GM23338 (cell line): ENCODE results near the gene NXPH3. TPM values are rescaled to one million over a fixed set of nuclear protein-coding genes. Genes with fewer than 3 reads are reported as not detected.

Experiments
- ATAC-seq: fragments of 200-7000 bp; cut with Tn5 transposase; 3 replicates; pipeline ENCODE4 v1.9.1; 2020
- DNase-seq: peaks from one replicate; pipeline ENCODE4 v3.0.0-alpha.2; 2015; ENCODE audit warnings: low spot score
- H2AFZ ChIP-seq: fragments of 200-600 bp; sonication (generic); 2 replicates; pipeline ENCODE4 v1.8.0; 2016; ENCODE audit warnings: antibody characterized with exemption, mild to moderate bottlenecking, moderate library complexity
- H3F3A ChIP-seq: fragments of 200-600 bp; sonication (generic); replicated peaks from 2 replicates; pipeline ENCODE4 v1.8.0; 2017; ENCODE audit warnings: antibody characterized with exemption, mixed run types, low read depth
- H3K27ac ChIP-seq: fragments of 200-600 bp; sonication (generic); 2 replicates; pipeline ENCODE4 v1.6.1; 2016; ENCODE audit warnings: low read depth
- H3K27me3 ChIP-seq: fragments of 200-600 bp; sonication (generic); 2 replicates; pipeline ENCODE4 v1.8.0; 2016; ENCODE audit warnings: mild to moderate bottlenecking, mixed run types, moderate library complexity; ENCODE audit not compliant: insufficient read depth
- H3K36me3 ChIP-seq: fragments of 200-600 bp; sonication (generic); 2 replicates; pipeline ENCODE4 v1.8.0; 2016; ENCODE audit warnings: mild to moderate bottlenecking; ENCODE audit not compliant: insufficient read depth
- H3K4me1 ChIP-seq: fragments of 200-600 bp; sonication (generic); 2 replicates; pipeline ENCODE4 v1.8.0; 2016; ENCODE audit warnings: mild to moderate bottlenecking, moderate library complexity; ENCODE audit not compliant: insufficient read depth
- H3K4me2 ChIP-seq: fragments of 200-600 bp; sonication (generic); 2 replicates; pipeline ENCODE4 v1.7.1; 2017; ENCODE audit warnings: mixed run types
- H3K4me3 ChIP-seq: fragments of 200-600 bp; sonication (generic); 2 replicates; pipeline ENCODE4 v1.6.1; 2016; ENCODE audit warnings: mixed run types
- H3K79me2 ChIP-seq: fragments of 200-600 bp; sonication (generic); replicated peaks from 2 replicates; pipeline ENCODE4 v1.8.0; 2017; ENCODE audit warnings: mild to moderate bottlenecking; ENCODE audit not compliant: insufficient read depth
- H3K9me2 ChIP-seq: fragments of 200-600 bp; sonication (generic); 2 replicates; pipeline ENCODE4 v1.8.0; 2017; ENCODE audit not compliant: insufficient read depth
- H4K20me1 ChIP-seq: fragments of 200-600 bp; sonication (generic); replicated peaks from 2 replicates; pipeline ENCODE4 v1.8.0; 2017; ENCODE audit warnings: mild to moderate bottlenecking; ENCODE audit not compliant: insufficient read depth
- H3K27ac Mint-ChIP-seq: 2 replicates; pipeline ENCODE4 v1.8.0; 2020; ENCODE audit warnings: inconsistent platforms, mild to moderate bottlenecking, moderate library complexity, mixed read lengths
- H3K27me3 Mint-ChIP-seq: 3 replicates; pipeline ENCODE4 v1.8.0; 2022; ENCODE audit warnings: low read depth, mild to moderate bottlenecking, moderate library complexity, mixed read lengths, inconsistent platforms; ENCODE audit not compliant: insufficient read depth, poor library complexity
- H3K36me3 Mint-ChIP-seq: 3 replicates; pipeline ENCODE4 v1.8.0; 2021; ENCODE audit warnings: low read depth, mild to moderate bottlenecking, inconsistent platforms, moderate library complexity, mixed read lengths
- H3K4me1 Mint-ChIP-seq: 3 replicates; pipeline ENCODE4 v1.8.0; 2020; ENCODE audit warnings: mild to moderate bottlenecking, inconsistent platforms, mixed read lengths
- H3K4me3 Mint-ChIP-seq: 3 replicates; pipeline ENCODE4 v1.8.0; 2021; ENCODE audit warnings: moderate library complexity, mild to moderate bottlenecking, inconsistent platforms, mixed read lengths
- H3K9me3 Mint-ChIP-seq: 3 replicates; pipeline ENCODE4 v1.8.0; 2020; ENCODE audit warnings: moderate library complexity, mild to moderate bottlenecking, inconsistent platforms, mixed read lengths
- CREB1 ChIP-seq: fragments of 250-450 bp; sonication (Bioruptor Pico); IDR thresholded peaks from 2 replicates; pipeline ENCODE4 v1.5.0; 2020; ENCODE audit warnings: low read depth, mild to moderate bottlenecking, moderate library complexity
- EZH2 ChIP-seq: fragments of 200-600 bp; sonication (generic); IDR thresholded peaks from one replicate; pipeline ENCODE4 v1.8.0; 2017; ENCODE audit warnings: antibody characterized with exemption, mild to moderate bottlenecking, low read depth; ENCODE audit not compliant: unreplicated experiment
- EZH2phosphoT487 ChIP-seq: fragments of 200-600 bp; sonication (generic); IDR thresholded peaks from one replicate; pipeline ENCODE4 v1.8.1; 2018; ENCODE audit warnings: antibody characterized with exemption; ENCODE audit not compliant: unreplicated experiment
- JUNB ChIP-seq: IDR thresholded peaks from one replicate; pipeline ENCODE4 v1.6.1; 2016; ENCODE audit warnings: antibody characterized with exemption; ENCODE audit not compliant: unreplicated experiment
- NANOG ChIP-seq: IDR thresholded peaks from 2 replicates; pipeline ENCODE4 v1.6.1; 2016; ENCODE audit warnings: antibody characterized with exemption, borderline replicate concordance
- STAT1 ChIP-seq: IDR thresholded peaks from one replicate; pipeline ENCODE4 v1.6.1; 2016; ENCODE audit warnings: antibody characterized with exemption; ENCODE audit not compliant: unreplicated experiment
- ZNF114 ChIP-seq: fragments of 250-450 bp; sonication (Bioruptor Pico); IDR thresholded peaks from 2 replicates; pipeline ENCODE4 v1.5.0; 2020; ENCODE audit warnings: mild to moderate bottlenecking, moderate library complexity
- ZNF331 ChIP-seq: fragments of 250-450 bp; sonication (Bioruptor Pico); IDR thresholded peaks from 2 replicates; pipeline ENCODE4 v1.5.0; 2020; ENCODE audit warnings: low read depth, mild to moderate bottlenecking, moderate library complexity
- ZNF462 ChIP-seq: fragments of 250-450 bp; sonication (Bioruptor Pico); IDR thresholded peaks from 2 replicates; pipeline ENCODE4 v1.5.0; 2020; ENCODE audit warnings: mild to moderate bottlenecking, moderate library complexity
- polyA plus RNA-seq: library from polyadenylated mRNA; unstranded; fragments of >200 nt; fragmentation: Nextera tagmentation; extraction: Ambion mirVana; gene quantifications from 2 replicates; pipeline ENCODE4 v1.2.1, GENCODE V29; 2016
- total RNA-seq: library from RNA; depleted of rRNA; stranded (reverse); fragments of >200 nt; shearing (Covaris generic); gene quantifications from 2 replicates; pipeline ENCODE4 v1.2.3, GENCODE V29; 2014
- TF ChIP-seq, protein P1 (sequence below): IDR thresholded peaks from one replicate; pipeline ENCODE4 v1.6.1; 2018; ENCODE audit warnings: antibody characterized with exemption; ENCODE audit not compliant: unreplicated experiment
- TF ChIP-seq, protein P2 (sequence below), 2 experiments: fragments of 200-600 bp in 1 of 2; sonication (generic) in 1 of 2; conservative IDR thresholded peaks; 2 replicates each; pipeline versions ENCODE4 v1.5.1 to v1.6.1; 2016 to 2017; ENCODE audit warnings: antibody characterized with exemption in 2 of 2, low read depth in 2 of 2, mild to moderate bottlenecking in 2 of 2, moderate library complexity in 1 of 2

NXPH3 gene
- total and polyA plus RNA-seq, 2 experiments from 2014 or later = 0.23 to 2.7 TPM

DNA sequence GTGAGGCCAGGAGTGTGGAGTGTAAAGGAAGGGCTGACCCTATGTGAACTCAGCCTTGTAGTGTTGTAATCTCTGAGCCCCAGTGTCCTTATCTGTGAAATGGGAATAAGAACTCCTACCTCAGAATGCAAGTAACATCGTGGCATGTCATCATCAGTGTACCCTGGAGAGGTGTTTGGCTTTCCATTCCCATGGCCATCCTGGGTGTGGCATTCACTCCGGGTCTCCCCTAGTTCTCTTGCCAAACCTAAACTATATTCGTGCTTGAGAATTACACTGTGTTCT lies 1.9 kb downstream of the NXPH3 start (continued):
- TF ChIP-seq, protein P1, sequence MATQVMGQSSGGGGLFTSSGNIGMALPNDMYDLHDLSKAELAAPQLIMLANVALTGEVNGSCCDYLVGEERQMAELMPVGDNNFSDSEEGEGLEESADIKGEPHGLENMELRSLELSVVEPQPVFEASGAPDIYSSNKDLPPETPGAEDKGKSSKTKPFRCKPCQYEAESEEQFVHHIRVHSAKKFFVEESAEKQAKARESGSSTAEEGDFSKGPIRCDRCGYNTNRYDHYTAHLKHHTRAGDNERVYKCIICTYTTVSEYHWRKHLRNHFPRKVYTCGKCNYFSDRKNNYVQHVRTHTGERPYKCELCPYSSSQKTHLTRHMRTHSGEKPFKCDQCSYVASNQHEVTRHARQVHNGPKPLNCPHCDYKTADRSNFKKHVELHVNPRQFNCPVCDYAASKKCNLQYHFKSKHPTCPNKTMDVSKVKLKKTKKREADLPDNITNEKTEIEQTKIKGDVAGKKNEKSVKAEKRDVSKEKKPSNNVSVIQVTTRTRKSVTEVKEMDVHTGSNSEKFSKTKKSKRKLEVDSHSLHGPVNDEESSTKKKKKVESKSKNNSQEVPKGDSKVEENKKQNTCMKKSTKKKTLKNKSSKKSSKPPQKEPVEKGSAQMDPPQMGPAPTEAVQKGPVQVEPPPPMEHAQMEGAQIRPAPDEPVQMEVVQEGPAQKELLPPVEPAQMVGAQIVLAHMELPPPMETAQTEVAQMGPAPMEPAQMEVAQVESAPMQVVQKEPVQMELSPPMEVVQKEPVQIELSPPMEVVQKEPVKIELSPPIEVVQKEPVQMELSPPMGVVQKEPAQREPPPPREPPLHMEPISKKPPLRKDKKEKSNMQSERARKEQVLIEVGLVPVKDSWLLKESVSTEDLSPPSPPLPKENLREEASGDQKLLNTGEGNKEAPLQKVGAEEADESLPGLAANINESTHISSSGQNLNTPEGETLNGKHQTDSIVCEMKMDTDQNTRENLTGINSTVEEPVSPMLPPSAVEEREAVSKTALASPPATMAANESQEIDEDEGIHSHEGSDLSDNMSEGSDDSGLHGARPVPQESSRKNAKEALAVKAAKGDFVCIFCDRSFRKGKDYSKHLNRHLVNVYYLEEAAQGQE = no peak

GRCh38 chr17:49577963-49578362 lies 2.3 kb downstream of the NXPH3 start:
- no peak overlapping the region for H3K27ac Mint-ChIP-seq
- Histone ChIP-seq H3K4me1 (peaks cover 16% of the 10 kb centered on the region), H3K4me2 (no peak overlapping the region), H3K79me2 (no peaks in the 10 kb centered on the region), H3F3A (peaks cover 8% of the 10 kb centered on the region; the same call in 1 of the 2 replicates), H2AFZ (no peak overlapping the region), H3K36me3 (no peaks in the 10 kb centered on the region), H3K27ac (no peak overlapping the region), H4K20me1 (no peaks in the 10 kb centered on the region; the same call in 1 of the 2 replicates), H3K27me3 (peaks cover 21% of the 10 kb centered on the region), H3K4me3 (no peak overlapping the region), H3K9me2 (no peaks in the 10 kb centered on the region)
- TF ChIP-seq, protein P2, sequence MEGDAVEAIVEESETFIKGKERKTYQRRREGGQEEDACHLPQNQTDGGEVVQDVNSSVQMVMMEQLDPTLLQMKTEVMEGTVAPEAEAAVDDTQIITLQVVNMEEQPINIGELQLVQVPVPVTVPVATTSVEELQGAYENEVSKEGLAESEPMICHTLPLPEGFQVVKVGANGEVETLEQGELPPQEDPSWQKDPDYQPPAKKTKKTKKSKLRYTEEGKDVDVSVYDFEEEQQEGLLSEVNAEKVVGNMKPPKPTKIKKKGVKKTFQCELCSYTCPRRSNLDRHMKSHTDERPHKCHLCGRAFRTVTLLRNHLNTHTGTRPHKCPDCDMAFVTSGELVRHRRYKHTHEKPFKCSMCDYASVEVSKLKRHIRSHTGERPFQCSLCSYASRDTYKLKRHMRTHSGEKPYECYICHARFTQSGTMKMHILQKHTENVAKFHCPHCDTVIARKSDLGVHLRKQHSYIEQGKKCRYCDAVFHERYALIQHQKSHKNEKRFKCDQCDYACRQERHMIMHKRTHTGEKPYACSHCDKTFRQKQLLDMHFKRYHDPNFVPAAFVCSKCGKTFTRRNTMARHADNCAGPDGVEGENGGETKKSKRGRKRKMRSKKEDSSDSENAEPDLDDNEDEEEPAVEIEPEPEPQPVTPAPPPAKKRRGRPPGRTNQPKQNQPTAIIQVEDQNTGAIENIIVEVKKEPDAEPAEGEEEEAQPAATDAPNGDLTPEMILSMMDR (conservative IDR thresholded peaks at IDR 0.05; ENCODE audit: low read depth in 2 of 2) = no peak
- no peak for TF ChIP-seq JUNB
- TF ChIP-seq EZH2 = no peak
- no peak for TF ChIP-seq CREB1 (CRISPR knock-in tag)
- TF ChIP-seq ZNF114 = no peak
- no peak for TF ChIP-seq ZNF331 (CRISPR knock-in tag)
- TF ChIP-seq EZH2phosphoT487 = no peak
- TF ChIP-seq NANOG = no peak
- TF ChIP-seq, protein P1 = no peak
- no peak for TF ChIP-seq STAT1
- no peak for TF ChIP-seq ZNF462 (CRISPR knock-in tag)
- ATAC-seq (no peak), DNase-seq (no peak)
- H3K4me3 Mint-ChIP-seq = peak overlapping the region; percentile 89; the same call in 2 of the 3 replicates
- H3K9me3 Mint-ChIP-seq = no peaks in the 10 kb centered on the region
- peaks cover 39% of the 10 kb centered on the region for H3K4me1 Mint-ChIP-seq
- H3K27me3 Mint-ChIP-seq = peaks cover 15% of the 10 kb centered on the region
- H3K36me3 Mint-ChIP-seq = no peaks in the 10 kb centered on the region; the same call in 2 of the 3 replicates
